Endothelial cell of umbilical vein (primary cell): ENCODE data around the gene TFF3.

ENCODE experiments used
- CTCF ChIP-seq, 2 donors: IDR thresholded peaks; 1 replicate in 1 of 2; 2 replicates in 1 of 2; pipeline ENCODE4 v1.5.1; 2011; ENCODE audit warnings: low read length in 2 of 2, mild to moderate bottlenecking in 2 of 2, moderate library complexity in 2 of 2, control low read depth in 1 of 2, inconsistent platforms in 1 of 2, low read depth in 1 of 2; ENCODE audit not compliant: insufficient read depth in 1 of 2; ENCODE audit errors: extremely low read depth in 1 of 2
- POLR2AphosphoS5 ChIP-seq: IDR thresholded peaks from 2 replicates; pipeline ENCODE4 v1.6.1; 2012; ENCODE audit warnings: low read depth, mild to moderate bottlenecking, control low read depth, low read length, moderate library complexity; ENCODE audit not compliant: insufficient read depth

GRCh38 chr21:42321231-42321630 lies 6.0 kb upstream of the TFF3 start:
- TF ChIP-seq POLR2AphosphoS5 (no peak), CTCF (IDR thresholded peaks at IDR 0.05; ENCODE audit: extremely low read depth in 1 of 2, insufficient read depth in 1 of 2, low read depth in 1 of 2, low read length in 2 of 2) (no peak)
